Left lobe of liver (tissue), 2 donors: Measurements from ENCODE around the gene MMADHC. TPM values are rescaled to one million over a fixed set of nuclear protein-coding genes. Genes with fewer than 3 reads are reported as not detected.

Source experiments
- ATAC-seq: fragments of 200-7000 bp; cut with Tn5 transposase; one replicate; pipeline ENCODE4 v1.9.1; 2020; ENCODE audit warnings: mild to moderate bottlenecking, moderate library complexity
- DNase-seq: peaks from one replicate; pipeline ENCODE4 v3.0.0-alpha.2; 2020; ENCODE audit warnings: low spot score
- total RNA-seq: library from RNA; stranded (reverse); gene quantifications from one replicate; pipeline ENCODE4 v1.2.1, GENCODE V29; 2021
- donor health status: DM: no; HTN: no; CAD: no; lungs with moderate emphysema.
- donor health status: DM: no; HTN: yes; CAD: no.

Gene MMADHC
- 67.1 TPM for total RNA-seq

- DNase-seq (peak; percentile 98), ATAC-seq (peak; percentile 90)
These were observed at the start of gene MMADHC for GRCh38 chr2:149587220-149587949. MMADHC (minus strand) TSS chr2:149587775; CDS start chr2:149587097, 678 bp downstream.

GRCh38 chr2:149634103-149634502 lies 46.5 kb upstream of the MMADHC start:
- no peak for DNase-seq
- no peak for ATAC-seq

DNA sequence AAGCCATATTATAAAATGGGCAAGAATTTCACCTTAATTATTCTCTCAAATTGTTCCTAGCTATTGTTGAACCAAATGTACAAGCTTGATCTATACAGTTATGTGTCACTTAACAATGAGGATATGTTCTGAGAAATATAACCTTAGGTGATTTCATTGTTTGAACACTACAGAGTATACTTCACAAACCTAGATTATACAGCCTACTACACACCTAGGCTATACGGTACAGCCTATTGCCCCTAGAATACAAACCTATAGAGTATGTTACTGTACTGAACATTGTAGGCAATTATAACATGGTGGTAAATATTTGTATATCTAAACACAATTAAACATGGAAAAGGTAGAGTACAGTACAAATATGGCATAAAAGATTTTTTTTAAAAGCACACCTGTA lies 42.9 kb upstream of the MMADHC start:
- ATAC-seq, result no peak
- no peak for DNase-seq

GRCh38 chr2:149629026-149629425 lies 41.5 kb upstream of the MMADHC start:
- ATAC-seq, result no peak
- no peak for DNase-seq

DNA sequence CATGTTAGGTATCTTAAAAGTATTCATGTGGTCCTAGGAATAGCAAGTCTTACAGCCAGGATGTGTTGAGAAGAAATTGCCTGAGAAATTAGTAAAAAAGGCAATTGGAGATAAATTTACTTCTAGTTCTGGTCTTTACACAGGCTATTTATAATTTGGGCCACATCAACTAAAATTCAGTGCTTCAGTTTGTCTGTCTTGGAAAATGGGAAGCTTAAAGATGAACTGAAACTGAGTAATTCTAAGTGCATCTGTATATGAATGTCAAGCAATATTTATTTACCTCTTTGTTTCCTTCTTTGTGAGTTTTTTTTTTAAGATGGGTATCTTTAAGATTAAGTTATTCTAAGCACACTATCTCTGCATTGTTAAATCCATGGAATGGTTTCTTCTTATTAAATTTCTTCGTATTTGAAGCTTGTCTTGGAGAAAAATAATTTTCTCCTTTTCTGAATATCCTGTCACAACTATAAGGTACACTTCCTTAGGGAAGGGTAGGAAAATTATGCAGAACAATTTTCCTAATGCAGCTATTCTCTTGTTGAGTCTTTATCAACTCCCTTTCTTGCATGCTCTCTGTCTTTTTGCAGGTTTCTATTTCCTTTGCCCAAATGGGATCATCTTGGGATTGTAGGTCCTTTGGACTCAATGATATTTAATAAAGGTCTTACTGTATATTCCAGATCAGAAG lies 39.7 kb upstream of the MMADHC start:
- ATAC-seq, result no peak

GRCh38 chr2:149625671-149626070 lies 38.1 kb upstream of the MMADHC start:
- ATAC-seq (no peak), DNase-seq (no peak)

More for the DNA sequence above, 39.7 kb upstream of the MMADHC start:
- no peak for DNase-seq

DNA sequence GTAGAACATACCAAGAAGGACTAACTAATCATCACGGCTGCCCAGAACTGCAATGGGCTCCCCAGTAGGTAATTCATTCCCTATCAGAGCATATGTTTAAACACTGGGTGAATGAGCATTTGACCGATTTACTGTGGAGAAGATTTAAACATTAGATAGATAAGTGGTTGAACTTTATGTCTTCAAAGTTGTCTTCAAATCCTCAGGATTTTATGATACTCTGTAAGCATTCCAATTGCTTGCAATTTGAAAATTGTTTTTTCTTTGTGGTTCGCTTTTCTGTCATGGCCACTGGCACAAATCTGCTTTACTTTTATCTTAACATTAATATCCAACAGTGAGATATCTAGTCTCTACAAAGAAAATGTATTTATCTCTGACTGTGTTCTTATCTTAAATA lies 37.7 kb upstream of the MMADHC start:
- ATAC-seq, result no peak
- DNase-seq, result no peak

- DNase-seq, result no peak
- ATAC-seq, result no peak
These were observed 34.8 kb upstream of the MMADHC start for GRCh38 chr2:149622343-149622742.

GRCh38 chr2:149617476-149617875 lies 29.9 kb upstream of the MMADHC start:
- no peak for ATAC-seq
- DNase-seq, result no peak

GRCh38 chr2:149616681-149617456 lies 29.3 kb upstream of the MMADHC start:
- DNase-seq, result no peak
- no peak for ATAC-seq

GRCh38 chr2:149613704-149614103 lies 26.1 kb upstream of the MMADHC start:
- no peak for DNase-seq
- ATAC-seq, result no peak

- DNase-seq, result no peak
- ATAC-seq, result no peak
These were observed 24.5 kb upstream of the MMADHC start for GRCh38 chr2:149612122-149612521.

DNA sequence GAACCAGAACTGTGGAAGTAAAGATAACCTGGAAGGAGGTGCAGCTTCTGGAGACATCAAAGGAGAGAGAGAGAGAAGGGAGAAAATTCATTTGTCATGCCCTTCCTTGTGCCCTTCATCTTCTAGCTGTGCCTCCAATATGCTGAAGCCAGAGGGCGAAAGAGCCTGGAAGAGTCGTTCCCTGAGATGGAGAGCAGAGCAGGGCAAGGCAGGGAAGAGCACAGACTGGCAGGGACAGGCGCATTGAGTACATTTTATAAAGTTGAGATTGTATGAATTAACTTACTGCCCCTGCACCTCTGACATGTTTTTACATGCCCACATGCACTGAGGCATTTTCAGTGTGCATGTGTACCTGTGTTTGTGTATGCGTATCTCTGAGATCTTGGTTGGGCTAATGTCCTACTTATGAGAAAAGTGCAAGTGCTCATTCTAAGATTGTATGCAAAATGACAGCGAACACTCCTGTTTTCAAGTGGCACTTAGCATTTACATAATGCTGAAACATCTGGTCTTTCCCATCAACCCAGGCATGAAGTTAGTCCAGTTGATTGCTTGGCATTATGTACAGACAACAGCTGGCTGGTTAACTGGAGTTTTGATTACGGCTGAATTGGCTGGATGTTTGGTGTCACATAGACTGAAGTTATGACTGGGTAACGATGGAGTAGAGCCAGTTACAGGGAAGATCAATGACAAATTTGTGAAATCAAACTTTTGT lies 23.7 kb upstream of the MMADHC start:
- ATAC-seq (peak; percentile 37), DNase-seq (no peak)

GRCh38 chr2:149606251-149606811 lies 18.8 kb upstream of the MMADHC start:
- no peak for DNase-seq
- no peak for ATAC-seq

DNA sequence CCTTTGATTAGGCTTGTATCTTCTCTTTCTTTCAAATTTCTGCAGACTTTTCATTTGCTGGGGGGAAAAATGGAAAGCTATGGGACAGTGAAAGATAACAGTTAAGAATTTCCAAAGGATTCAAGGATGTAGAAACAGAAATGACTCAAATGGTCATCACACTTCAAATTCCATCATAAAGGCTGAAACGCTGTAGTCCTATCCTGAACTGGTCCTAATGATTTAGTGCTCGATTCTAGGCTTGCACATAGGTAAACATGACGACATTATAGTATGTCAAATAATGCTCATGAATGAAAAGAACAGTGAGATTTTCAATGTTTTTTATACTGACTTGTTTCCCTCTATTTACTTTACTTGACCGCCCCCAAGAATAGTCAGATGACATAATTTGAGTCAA lies 15.7 kb upstream of the MMADHC start:
- no peak for DNase-seq
- ATAC-seq, result no peak

DNA sequence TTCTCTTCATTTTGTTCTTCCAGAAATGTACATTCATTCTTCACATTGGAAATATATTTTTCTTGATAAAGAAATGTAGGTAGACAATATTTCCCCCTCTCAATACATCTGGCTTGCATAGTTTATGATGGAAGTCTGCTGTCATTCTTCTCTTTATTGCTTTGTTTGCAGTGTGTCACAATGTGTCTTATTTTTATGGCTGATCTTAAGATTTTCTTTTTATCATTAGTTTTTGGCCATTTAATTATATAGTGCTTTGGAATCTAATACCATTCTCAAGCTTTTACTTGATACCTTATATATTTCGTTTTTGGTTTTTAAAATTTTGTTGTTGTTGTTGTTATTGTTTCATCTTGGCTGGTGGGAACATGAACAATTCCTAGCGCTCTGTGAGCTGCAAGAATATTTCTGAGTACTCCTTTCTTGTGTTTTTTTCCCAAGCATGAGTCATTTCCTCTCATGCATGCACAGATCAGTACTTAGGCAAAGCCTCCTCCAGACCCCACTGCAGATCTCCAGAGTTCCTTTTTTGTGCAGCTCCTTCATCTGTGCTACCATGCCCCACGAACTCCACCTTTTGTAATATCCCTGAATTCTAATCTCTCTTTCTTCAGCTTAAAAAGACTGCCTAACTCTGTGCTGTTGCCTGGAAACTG lies 13.7 kb upstream of the MMADHC start:
- DNase-seq (no peak), ATAC-seq (no peak)

- DNase-seq, result no peak
- peak; percentile 98 for ATAC-seq
These were observed 10.2 kb upstream of the MMADHC start for GRCh38 chr2:149597668-149598326.

GRCh38 chr2:149597050-149597667 lies 9.6 kb upstream of the MMADHC start:
- ATAC-seq (peak; percentile 75), DNase-seq (no peak)

DNA sequence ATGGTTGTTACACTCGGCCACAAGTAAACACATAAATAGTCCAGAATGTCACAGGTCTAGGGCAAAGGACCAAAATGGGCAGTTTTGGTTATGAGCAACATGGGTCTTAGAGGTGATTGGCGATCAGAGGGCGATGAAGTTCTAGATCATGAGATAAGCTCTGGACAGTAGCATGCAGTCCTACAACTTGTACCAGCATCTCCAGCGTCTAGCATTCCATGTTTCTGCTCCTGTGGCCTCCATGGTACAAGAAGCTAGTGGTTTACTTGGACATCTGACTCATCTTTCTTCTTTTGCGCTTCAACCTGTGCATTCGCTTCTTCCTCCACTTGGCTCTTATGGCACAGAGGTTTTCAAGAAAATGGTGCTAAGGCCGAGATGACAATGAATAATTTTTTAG lies 8.9 kb upstream of the MMADHC start:
- DNase-seq (no peak), ATAC-seq (no peak)
